Spleen (tissue), 7 donors: Measurements from ENCODE around the gene GUCA2A.

Experiments used
- CTCF ChIP-seq, 11 experiments: fragments of 200-600 bp in 7 of 11; fragments of 450-650 bp in 4 of 11; sonication (generic) in 4 of 11; IDR thresholded peaks in 8 of 11; conservative IDR thresholded peaks in 3 of 11; 1 replicate in 7 of 11; 2 replicates in 4 of 11; pipeline versions ENCODE4 v1.4.0 to v1.8.0; 2016 to 2021; ENCODE audit warnings: antibody characterized with exemption in 11 of 11, inconsistent platforms in 4 of 11, mild to moderate bottlenecking in 1 of 11
- POLR2A ChIP-seq, 3 donors: fragments of 450-650 bp; IDR thresholded peaks; one replicate each; pipeline ENCODE4 v1.5.1; 2017; ENCODE audit warnings: antibody characterized with exemption in 3 of 3, mild to moderate bottlenecking in 1 of 3
- POLR2AphosphoS5 ChIP-seq, 3 donors: sonication (generic); formaldehyde crosslinking; IDR thresholded peaks; one replicate each; pipeline ENCODE4 v1.5.1; 2017; ENCODE audit warnings: antibody characterized with exemption in 3 of 3
- donor health status: DM: no; HTN: no; CAD: no; lungs with moderate emphysema.
- donor health status: DM: no; HTN: no; CAD: no.
- donor health status: DM: no; HTN: no; CAD: no.

GRCh38 chr1:42128964-42129363 lies 35.6 kb downstream of the GUCA2A start:
- TF ChIP-seq CTCF (IDR thresholded peaks at IDR 0.05 in 8 of 11, conservative IDR thresholded peaks at IDR 0.05 in 3 of 11) (no peak), POLR2A (IDR thresholded peaks at IDR 0.05) (no peak), POLR2AphosphoS5 (IDR thresholded peaks at IDR 0.05) (no peak)
